ENCODE data around the gene VASH1. TPM values are rescaled to one million over a fixed set of nuclear protein-coding genes. Genes with fewer than 3 reads are reported as not detected.
A peak's percentile ranks its signal among the peaks of the same experiment; 100 is the strongest.

The VASH1 gene
- total and polyA plus RNA-seq, 2 of the 13 experiments (the other 11 are each of a cell fraction or from before 2014, with no cell fraction given) = 0.11 to 0.24 TPM

GRCh38 chr14:76829650-76830421 is 68.6 kb downstream of the VASH1 start (continued):
- TF ChIP-seq ZNF253 (CRISPR knock-in tag; IDR thresholded peaks at IDR 0.05; ENCODE audit: borderline replicate concordance) (no peak), HDAC2 (CRISPR knock-in tag; IDR thresholded peaks at IDR 0.05) (peak; percentile 68), ZMYM4 (CRISPR knock-in tag; IDR thresholded peaks at IDR 0.05) (peak; percentile 27; the same call in 1 of the 2 replicates), DMTF1 (CRISPR knock-in tag; IDR thresholded peaks at IDR 0.05) (no peak), ETV6 (CRISPR knock-in tag; conservative IDR thresholded peaks at IDR 0.05) (no peak), AFF4 (CRISPR knock-in tag; IDR thresholded peaks at IDR 0.05) (no peak), SMARCE1 (IDR thresholded peaks at IDR 0.05; ENCODE audit: borderline replicate concordance) (no peak), TOPORS (CRISPR knock-in tag; IDR thresholded peaks at IDR 0.05) (no peak), ZFP82 (CRISPR knock-in tag; IDR thresholded peaks at IDR 0.05; ENCODE audit: borderline replicate concordance) (no peak), TEF (CRISPR knock-in tag; IDR thresholded peaks at IDR 0.05) (no peak), XRCC5 (optimal IDR thresholded peaks at IDR 0.05; ENCODE audit: low read length) (peak; percentile 13), MTA1 (CRISPR knock-in tag; IDR thresholded peaks at IDR 0.05; ENCODE audit: borderline replicate concordance) (no peak), SMAD9 (CRISPR knock-in tag; IDR thresholded peaks at IDR 0.05) (no peak), ZNF136 (CRISPR knock-in tag; IDR thresholded peaks at IDR 0.05; ENCODE audit: low read depth) (no peak), ZFYVE20 (CRISPR knock-in tag; IDR thresholded peaks at IDR 0.05; ENCODE audit: borderline replicate concordance, low read depth) (no peak), EEA1 (CRISPR knock-in tag; IDR thresholded peaks at IDR 0.05; ENCODE audit: borderline replicate concordance) (no peak), ZNF567 (CRISPR knock-in tag; IDR thresholded peaks at IDR 0.05; ENCODE audit: borderline replicate concordance) (0 out of 2 replicates have a peak, but pooled peaks have one; percentile 38), ZFP36L1 (CRISPR knock-in tag; IDR thresholded peaks at IDR 0.05) (no peak), PCBP2 (optimal IDR thresholded peaks at IDR 0.05; ENCODE audit: low read depth, low read length, poor library complexity, severe bottlenecking) (no peak), NFIC (IDR thresholded peaks at IDR 0.05; ENCODE audit: low read length) (no peak)
